Measurements from ENCODE around the gene GPD2. TPM values are rescaled to one million over a fixed set of nuclear protein-coding genes. Genes with fewer than 3 reads are reported as not detected.

Gene GPD2
- total and polyA plus RNA-seq, 2 donors (not counting 1 experiment from before 2014, with no cell fraction given) = 5.1 to 26.8 TPM

- no peaks in the 10 kb centered on the region for H4K20me1 ChIP-seq (ENCODE audit: control insufficient read depth, insufficient read depth, low read length, poor library complexity, severe bottlenecking)
- H3K9ac ChIP-seq (ENCODE audit: low read length) = no peak overlapping the region
- CTCF ChIA-PET = interaction anchor here (1.3 kb wide), 1 partner anchor 36 kb away, joined by 3 read pairs; no protein-coding TSS in a partner anchor
- TF ChIP-seq, protein P1, sequence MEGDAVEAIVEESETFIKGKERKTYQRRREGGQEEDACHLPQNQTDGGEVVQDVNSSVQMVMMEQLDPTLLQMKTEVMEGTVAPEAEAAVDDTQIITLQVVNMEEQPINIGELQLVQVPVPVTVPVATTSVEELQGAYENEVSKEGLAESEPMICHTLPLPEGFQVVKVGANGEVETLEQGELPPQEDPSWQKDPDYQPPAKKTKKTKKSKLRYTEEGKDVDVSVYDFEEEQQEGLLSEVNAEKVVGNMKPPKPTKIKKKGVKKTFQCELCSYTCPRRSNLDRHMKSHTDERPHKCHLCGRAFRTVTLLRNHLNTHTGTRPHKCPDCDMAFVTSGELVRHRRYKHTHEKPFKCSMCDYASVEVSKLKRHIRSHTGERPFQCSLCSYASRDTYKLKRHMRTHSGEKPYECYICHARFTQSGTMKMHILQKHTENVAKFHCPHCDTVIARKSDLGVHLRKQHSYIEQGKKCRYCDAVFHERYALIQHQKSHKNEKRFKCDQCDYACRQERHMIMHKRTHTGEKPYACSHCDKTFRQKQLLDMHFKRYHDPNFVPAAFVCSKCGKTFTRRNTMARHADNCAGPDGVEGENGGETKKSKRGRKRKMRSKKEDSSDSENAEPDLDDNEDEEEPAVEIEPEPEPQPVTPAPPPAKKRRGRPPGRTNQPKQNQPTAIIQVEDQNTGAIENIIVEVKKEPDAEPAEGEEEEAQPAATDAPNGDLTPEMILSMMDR (IDR thresholded peaks at IDR 0.05) = no peak
- TF ChIP-seq EZH2 (IDR thresholded peaks at IDR 0.05; ENCODE audit: borderline replicate concordance, insufficient read depth, low read depth, low read length, poor library complexity, severe bottlenecking) = no peak
- H3K27ac ChIP-seq (ENCODE audit: low read length in 2 of 2) = no peak overlapping the region
- POLR2A ChIA-PET = no interaction called here
- peaks cover 17% of the 10 kb centered on the region for H3K4me1 Mint-ChIP-seq
- H3K27ac Mint-ChIP-seq = peak overlapping the region; percentile 39
- H3K4me1 ChIP-seq (ENCODE audit: control insufficient read depth in 2 of 2, insufficient read depth in 2 of 2, low read length in 2 of 2) = no peaks in the 10 kb centered on the region
- no peaks in the 10 kb centered on the region for H3K9me3 Mint-ChIP-seq (ENCODE audit: insufficient read depth)
- no peak for DNase-seq
- no peaks in the 10 kb centered on the region for H3K27me3 ChIP-seq (replicated peaks in 1 of 4; ENCODE audit: control extremely low read depth in 1 of 4, control insufficient read depth in 3 of 4, insufficient read depth in 4 of 4, low read length in 3 of 4)
- no peaks in the 10 kb centered on the region for H3K27me3 Mint-ChIP-seq
- intact Hi-C loops (cut with micrococcal nuclease) = no loop called here
- peaks cover 10 to 12% of the 10 kb centered on the region in 2 experiments for H3K36me3 ChIP-seq (replicated peaks in 1 of 2; ENCODE audit: control extremely low read depth in 1 of 2, control insufficient read depth in 1 of 2, extremely low read depth in 1 of 2, insufficient read depth in 2 of 2, low read length in 1 of 2)
- no peak for ATAC-seq (ENCODE audit: low read depth)
- no peak overlapping the region for H3K4me3 Mint-ChIP-seq
- no peak overlapping the region for H3K4me3 ChIP-seq (ENCODE audit: control extremely low read depth in 1 of 5, extremely low read depth in 1 of 5, insufficient read depth in 1 of 5, low read depth in 2 of 5, low read length in 4 of 5)
- H3K9me3 ChIP-seq (ENCODE audit: control extremely low read depth in 1 of 3, control insufficient read depth in 2 of 3, insufficient read depth in 1 of 3, low read length in 2 of 3) = no peaks in the 10 kb centered on the region
- no peak overlapping the region for H2AFZ ChIP-seq (ENCODE audit: insufficient read depth, low read depth, low read length, poor library complexity, severe bottlenecking)
- H3K4me2 ChIP-seq (replicated peaks; ENCODE audit: low read depth, low read length, poor library complexity, severe bottlenecking) = peak overlapping the region; percentile 2
- no peaks in the 10 kb centered on the region for H3K79me2 ChIP-seq (ENCODE audit: control insufficient read depth, insufficient read depth, low read length)
Observed at GRCh38 chr2:156574112-156574511, 137.9 kb downstream of the GPD2 start.

GRCh38 chr2:156576005-156576404 lies 139.8 kb downstream of the GPD2 start:
- no peak overlapping the region for H3K4me2 ChIP-seq (replicated peaks; ENCODE audit: low read depth, low read length, poor library complexity, severe bottlenecking)
- intact Hi-C loops (cut with micrococcal nuclease) = no loop called here
- CTCF ChIA-PET = interaction anchor here (0.6 kb wide), 1 partner anchor 20 kb away, joined by 3 read pairs; no protein-coding TSS in a partner anchor
- peaks cover 5 to 7% of the 10 kb centered on the region in 2 experiments for H3K36me3 ChIP-seq (replicated peaks in 1 of 2; ENCODE audit: control extremely low read depth in 1 of 2, control insufficient read depth in 1 of 2, extremely low read depth in 1 of 2, insufficient read depth in 2 of 2, low read length in 1 of 2)
- no peak for DNase-seq
- H3K27ac Mint-ChIP-seq = no peak overlapping the region
- no peaks in the 10 kb centered on the region for H3K4me1 ChIP-seq (ENCODE audit: control insufficient read depth in 2 of 2, insufficient read depth in 2 of 2, low read length in 2 of 2)
- TF ChIP-seq, protein P1 (IDR thresholded peaks at IDR 0.05) = no peak
- TF ChIP-seq EZH2 (IDR thresholded peaks at IDR 0.05; ENCODE audit: borderline replicate concordance, insufficient read depth, low read depth, low read length, poor library complexity, severe bottlenecking) = no peak
- no peak overlapping the region for H3K4me3 ChIP-seq (ENCODE audit: control extremely low read depth in 1 of 5, extremely low read depth in 1 of 5, insufficient read depth in 1 of 5, low read depth in 2 of 5, low read length in 4 of 5)
- POLR2A ChIA-PET = no interaction called here
- no peaks in the 10 kb centered on the region for H3K27me3 Mint-ChIP-seq
- no peaks in the 10 kb centered on the region for H3K9me3 Mint-ChIP-seq (ENCODE audit: insufficient read depth)
- H3K4me3 Mint-ChIP-seq = no peak overlapping the region
- ATAC-seq (ENCODE audit: low read depth) = no peak
- no peak overlapping the region for H3K27ac ChIP-seq (ENCODE audit: low read length in 2 of 2)
- no peaks in the 10 kb centered on the region for H3K79me2 ChIP-seq (ENCODE audit: control insufficient read depth, insufficient read depth, low read length)
- WGBS (ENCODE audit: insufficient coverage) = no CpG with 5 or more reads among the region's 3 CpGs
- H3K9ac ChIP-seq (ENCODE audit: low read length) = no peak overlapping the region
- peaks cover 17% of the 10 kb centered on the region for H3K4me1 Mint-ChIP-seq
- H3K27me3 ChIP-seq (replicated peaks in 1 of 4; ENCODE audit: control extremely low read depth in 1 of 4, control insufficient read depth in 3 of 4, insufficient read depth in 4 of 4, low read length in 3 of 4) = no peaks in the 10 kb centered on the region
- no peaks in the 10 kb centered on the region for H4K20me1 ChIP-seq (ENCODE audit: control insufficient read depth, insufficient read depth, low read length, poor library complexity, severe bottlenecking)
- no peak overlapping the region for H2AFZ ChIP-seq (ENCODE audit: insufficient read depth, low read depth, low read length, poor library complexity, severe bottlenecking)
- no peaks in the 10 kb centered on the region for H3K9me3 ChIP-seq (ENCODE audit: control extremely low read depth in 1 of 3, control insufficient read depth in 2 of 3, insufficient read depth in 1 of 3, low read length in 2 of 3)
